H1 (cell line): Measurements from ENCODE around the gene FNDC1. TPM values are rescaled to one million over a fixed set of nuclear protein-coding genes. Genes with fewer than 3 reads are reported as not detected.

Experiments
- CTCF ChIA-PET: fragments of 300-600 bp; sonication (Branson Sonifier 250); formaldehyde crosslinking; loops from one replicate; lab custom pipeline; 2021; ENCODE audit not compliant: partially characterized antibody; lab: Charles Lee
- POLR2A ChIA-PET: fragments of 300-600 bp; sonication (Branson Sonifier 250); formaldehyde crosslinking; loops from one replicate; lab custom pipeline; 2021; ENCODE audit warnings: inconsistent platforms; ENCODE audit not compliant: partially characterized antibody; lab: Charles Lee
- DNase-seq, 2 experiments: peaks; one replicate each; pipeline versions ENCODE4 v3.0.0 to v3.0.0-alpha.2; 2010 to 2022; ENCODE audit warnings: low spot score in 2 of 2, low read depth in 1 of 2, mixed read lengths in 1 of 2
- FAIRE-seq: peaks from 2 replicates; lab custom pipeline; 2011; peaks lifted over from hg19 to GRCh38; lab: Jason Lieb, UNC
- H2AFZ ChIP-seq: 2 replicates; pipeline ENCODE4 v1.8.1; 2012; ENCODE audit warnings: low read length, inconsistent platforms
- H2AK5ac ChIP-seq: 2 replicates; pipeline ENCODE4 v1.6.1; 2013; ENCODE audit warnings: low read depth, low read length
- H2BK120ac ChIP-seq: replicated peaks from 2 replicates; pipeline ENCODE3; 2013; ENCODE audit warnings: low read depth, low read length, inconsistent platforms
- H2BK12ac ChIP-seq: 2 replicates; pipeline ENCODE4 v1.6.1; 2013; ENCODE audit warnings: low read depth, low read length
- H2BK15ac ChIP-seq: 2 replicates; pipeline ENCODE4 v1.6.1; 2013; ENCODE audit warnings: low read length
- H2BK20ac ChIP-seq: 2 replicates; pipeline ENCODE4 v1.6.1; 2013; ENCODE audit warnings: low read length
- H2BK5ac ChIP-seq: 2 replicates; pipeline ENCODE4 v1.6.1; 2013; ENCODE audit warnings: low read depth, low read length
- H3K14ac ChIP-seq: 2 replicates; pipeline ENCODE4 v1.6.1; 2013; ENCODE audit warnings: inconsistent platforms; ENCODE audit not compliant: insufficient read length
- H3K18ac ChIP-seq: 2 replicates; pipeline ENCODE4 v1.6.1; 2013; ENCODE audit warnings: low read length; ENCODE audit errors: extremely low read depth
- H3K23ac ChIP-seq: 2 replicates; pipeline ENCODE4 v1.6.1; 2013; ENCODE audit warnings: inconsistent platforms; ENCODE audit not compliant: insufficient read length
- H3K23me2 ChIP-seq: 2 replicates; pipeline ENCODE4 v1.6.1; 2013; ENCODE audit warnings: low read depth, low read length
- H3K27ac ChIP-seq: 2 replicates; pipeline ENCODE4 v1.6.1; 2011; ENCODE audit warnings: low read depth, low read length, inconsistent platforms
- H3K27me3 ChIP-seq, 4 experiments: replicated peaks in 1 of 4; 1 replicate in 1 of 4; 2 replicates in 3 of 4; pipeline versions ENCODE4 v1.6.1 to v1.8.1; 2011 to 2013; ENCODE audit warnings: low read length in 3 of 4, mild to moderate bottlenecking in 3 of 4, inconsistent platforms in 2 of 4, mixed read lengths in 2 of 4, moderate library complexity in 1 of 4; ENCODE audit not compliant: control insufficient read depth in 3 of 4, insufficient read depth in 3 of 4; ENCODE audit errors: extremely low read depth in 1 of 4
- H3K36me3 ChIP-seq, 4 experiments: 2 replicates each; pipeline versions ENCODE4 v1.6.1 to v1.8.1; 2011 to 2013; ENCODE audit warnings: mild to moderate bottlenecking in 4 of 4, low read length in 3 of 4, moderate library complexity in 2 of 4, control low read depth in 1 of 4, inconsistent platforms in 1 of 4; ENCODE audit not compliant: insufficient read depth in 4 of 4, control insufficient read depth in 2 of 4
- H3K4ac ChIP-seq: replicated peaks from 2 replicates; pipeline ENCODE3; 2013; ENCODE audit warnings: low read length, low read depth, mixed read lengths, inconsistent platforms; ENCODE audit not compliant: insufficient read length
- H3K4me1 ChIP-seq, 4 experiments: replicated peaks in 1 of 4; 1 replicate in 1 of 4; 2 replicates in 3 of 4; pipeline versions ENCODE4 v1.6.1 to v1.8.1; 2011 to 2013; ENCODE audit warnings: low read length in 3 of 4, inconsistent platforms in 2 of 4, mixed read lengths in 1 of 4; ENCODE audit not compliant: insufficient read depth in 4 of 4, control insufficient read depth in 3 of 4
- H3K4me2 ChIP-seq, 2 experiments: 2 replicates each; pipeline versions ENCODE4 v1.6.1 to v1.8.1; 2011 to 2013; ENCODE audit warnings: low read depth in 2 of 2, low read length in 2 of 2, control low read depth in 1 of 2, inconsistent platforms in 1 of 2, mild to moderate bottlenecking in 1 of 2; ENCODE audit not compliant: insufficient read depth in 1 of 2
- H3K4me3 ChIP-seq, 4 experiments: fragments of 200-600, 300-600 bp in 1 of 4; sonication (generic), shearing (Covaris generic), sonication (Bioruptor Twin) in 1 of 4; 2 replicates each; pipeline versions ENCODE4 v1.5.1 to v1.8.1; 2011 to 2016; ENCODE audit warnings: low read length in 4 of 4, low read depth in 3 of 4, control low read depth in 2 of 4, inconsistent platforms in 2 of 4, mild to moderate bottlenecking in 2 of 4, mixed read lengths in 1 of 4, moderate library complexity in 1 of 4; ENCODE audit not compliant: insufficient read depth in 2 of 4; ENCODE audit errors: extremely low read depth in 1 of 4
- H3K56ac ChIP-seq: replicated peaks from 2 replicates; pipeline ENCODE3; 2013; ENCODE audit warnings: low read depth, mild to moderate bottlenecking, mixed read lengths, low read length, inconsistent platforms; ENCODE audit not compliant: insufficient read length
- H3K79me1 ChIP-seq: 2 replicates; pipeline ENCODE4 v1.6.1; 2013; ENCODE audit warnings: low read depth, low read length, control low read depth
- H3K79me2 ChIP-seq, 2 experiments: 2 replicates each; pipeline versions ENCODE4 v1.6.1 to v1.8.1; 2012 to 2013; ENCODE audit warnings: low read length in 2 of 2, mild to moderate bottlenecking in 2 of 2, inconsistent platforms in 1 of 2; ENCODE audit not compliant: insufficient read depth in 2 of 2, control insufficient read depth in 1 of 2
- H3K9ac ChIP-seq, 4 experiments: replicated peaks in 1 of 4; 1 replicate in 1 of 4; 2 replicates in 3 of 4; pipeline versions ENCODE4 v1.6.1 to v1.8.1; 2011 to 2013; ENCODE audit warnings: low read depth in 3 of 4, low read length in 3 of 4, control low read depth in 2 of 4, mild to moderate bottlenecking in 2 of 4, moderate library complexity in 2 of 4, inconsistent platforms in 1 of 4; ENCODE audit errors: extremely low read depth in 1 of 4
- H3K9me3 ChIP-seq, 2 experiments: 2 replicates each; pipeline versions ENCODE4 v1.6.1 to v1.8.1; 2012 to 2013; ENCODE audit warnings: mild to moderate bottlenecking in 2 of 2, moderate library complexity in 2 of 2, control low read depth in 1 of 2, inconsistent platforms in 1 of 2, low read depth in 1 of 2, low read length in 1 of 2, mixed read lengths in 1 of 2; ENCODE audit not compliant: insufficient read depth in 2 of 2
- H4K20me1 ChIP-seq, 2 experiments: replicated peaks in 1 of 2; 2 replicates each; pipeline versions ENCODE3 to v1.8.1; 2011 to 2013; ENCODE audit warnings: inconsistent platforms in 2 of 2, low read length in 2 of 2, mild to moderate bottlenecking in 1 of 2; ENCODE audit not compliant: insufficient read depth in 2 of 2, control insufficient read depth in 1 of 2
- H4K5ac ChIP-seq: 2 replicates; pipeline ENCODE4 v1.6.1; 2013; ENCODE audit warnings: low read length, low read depth, mixed read lengths, inconsistent platforms; ENCODE audit not compliant: insufficient read length
- H4K8ac ChIP-seq: 2 replicates; pipeline ENCODE4 v1.8.0; 2013; ENCODE audit warnings: mild to moderate bottlenecking, moderate library complexity, low read length, inconsistent platforms; ENCODE audit not compliant: insufficient read depth; ENCODE audit errors: extremely low read depth
- H4K91ac ChIP-seq: replicated peaks from 2 replicates; pipeline ENCODE3; 2013; ENCODE audit warnings: low read length, mixed read lengths, inconsistent platforms; ENCODE audit not compliant: insufficient read length
- BRCA1 ChIP-seq: IDR thresholded peaks from 2 replicates; pipeline ENCODE4 v1.6.1; 2012; ENCODE audit warnings: low read depth, low read length, improper control_type of control experiment
- CTBP2 ChIP-seq: IDR thresholded peaks from 2 replicates; pipeline ENCODE4 v1.7.0; 2011; ENCODE audit warnings: borderline replicate concordance, mild to moderate bottlenecking, moderate library complexity, mixed read lengths, low read length; ENCODE audit not compliant: insufficient read depth, insufficient read length
- FOSL1 ChIP-seq: IDR thresholded peaks from 2 replicates; pipeline ENCODE4 v1.6.1; 2011; ENCODE audit warnings: mild to moderate bottlenecking, low read depth, low read length, moderate library complexity; ENCODE audit not compliant: insufficient read depth
- GABPA ChIP-seq: IDR thresholded peaks from 2 replicates; pipeline ENCODE4 v1.6.1; 2011; ENCODE audit warnings: mild to moderate bottlenecking, low read length, moderate library complexity, borderline replicate concordance; ENCODE audit not compliant: insufficient read depth
- JUN ChIP-seq: IDR thresholded peaks from 2 replicates; pipeline ENCODE4 v1.6.1; 2011; ENCODE audit warnings: low read depth, mild to moderate bottlenecking, improper control_type of control experiment, low read length
- MAFK ChIP-seq: IDR thresholded peaks from 2 replicates; pipeline ENCODE4 v1.6.1; 2012; ENCODE audit warnings: low read depth, mild to moderate bottlenecking, improper control_type of control experiment, low read length
- MAX ChIP-seq: IDR thresholded peaks from 2 replicates; pipeline ENCODE4 v1.6.1; 2012; ENCODE audit warnings: inconsistent platforms
- RAD21 ChIP-seq, 2 experiments: IDR thresholded peaks in 1 of 2; conservative IDR thresholded peaks in 1 of 2; 2 replicates each; pipeline ENCODE4 v1.6.1; 2011; ENCODE audit warnings: low read depth in 2 of 2, low read length in 2 of 2, improper control_type of control experiment in 1 of 2, inconsistent platforms in 1 of 2, mild to moderate bottlenecking in 1 of 2, moderate library complexity in 1 of 2
- RXRA ChIP-seq: IDR thresholded peaks from 2 replicates; pipeline ENCODE4 v1.6.1; 2011; ENCODE audit warnings: low read depth, mild to moderate bottlenecking, low read length, moderate library complexity; ENCODE audit not compliant: insufficient read depth
- SAP30 ChIP-seq: fragments of 300-600 bp; sonication (generic); IDR thresholded peaks from 2 replicates; pipeline ENCODE4 v1.7.1; 2012; ENCODE audit warnings: low read length, moderate library complexity, mild to moderate bottlenecking, inconsistent platforms; ENCODE audit not compliant: insufficient read depth, insufficient replicate concordance
- SIRT6 ChIP-seq: IDR thresholded peaks from one replicate; pipeline ENCODE4 v1.7.1; 2012; ENCODE audit warnings: low read length, inconsistent platforms
- SP1 ChIP-seq: IDR thresholded peaks from 2 replicates; pipeline ENCODE4 v1.6.1; 2011; ENCODE audit warnings: low read depth, low read length
- SP2 ChIP-seq: IDR thresholded peaks from 2 replicates; pipeline ENCODE4 v1.6.1; 2012; ENCODE audit warnings: mild to moderate bottlenecking, low read length, inconsistent platforms
- TAF1 ChIP-seq: IDR thresholded peaks from 2 replicates; pipeline ENCODE4 v1.6.1; 2011; ENCODE audit warnings: mild to moderate bottlenecking, low read depth, low read length
- WGBS, 2 experiments: shearing (Covaris generic) in 1 of 2; methylation state at CpG; one replicate each; pipeline versions ENCODE4 v1.1.6 to v1.1.7; 2013 to 2015; ENCODE audit warnings: low lambda C conversion rate in 2 of 2, mixed read lengths in 2 of 2, inconsistent platforms in 1 of 2, low coverage in 1 of 2, missing lambda C conversion rate in 1 of 2; ENCODE audit not compliant: insufficient replicate concordance in 2 of 2, insufficient coverage in 1 of 2, insufficient read length in 1 of 2; ENCODE audit errors: extremely low coverage in 1 of 2, missing lambda C conversion rate in 1 of 2; 5-methylcytosine and 5-hydroxymethylcytosine counted together
- polyA plus RNA-seq, 7 experiments: library from polyadenylated mRNA; depleted of rRNA in 3 of 7; stranded (reverse) in 5 of 7; unstranded in 2 of 7; fragments of >200 nt in 5 of 7; fragments of 200-250 nt in 2 of 7; gene quantifications; 1 replicate in 5 of 7; 2 replicates in 1 of 7; 4 replicates in 1 of 7; pipeline versions ENCODE4 v1.2.1 to v1.2.3, GENCODE V29; 2011 to 2013; ENCODE audit warnings: missing spikeins in 2 of 7, mixed read lengths in 2 of 7
- total RNA-seq: library from RNA; stranded (reverse); fragmentation: NEBNext Ultra II Directional; extraction: Animal tissue kit (Norgen Biotek cat#: 25700); gene quantifications from 2 replicates; pipeline ENCODE4 v1.2.1, GENCODE V29; 2021

FNDC1 gene
- total and polyA plus RNA-seq, 2 of the 8 experiments (the other 6 are each of a cell fraction or from before 2014, with no cell fraction given) = 0.06 to 0.30 TPM

DNA sequence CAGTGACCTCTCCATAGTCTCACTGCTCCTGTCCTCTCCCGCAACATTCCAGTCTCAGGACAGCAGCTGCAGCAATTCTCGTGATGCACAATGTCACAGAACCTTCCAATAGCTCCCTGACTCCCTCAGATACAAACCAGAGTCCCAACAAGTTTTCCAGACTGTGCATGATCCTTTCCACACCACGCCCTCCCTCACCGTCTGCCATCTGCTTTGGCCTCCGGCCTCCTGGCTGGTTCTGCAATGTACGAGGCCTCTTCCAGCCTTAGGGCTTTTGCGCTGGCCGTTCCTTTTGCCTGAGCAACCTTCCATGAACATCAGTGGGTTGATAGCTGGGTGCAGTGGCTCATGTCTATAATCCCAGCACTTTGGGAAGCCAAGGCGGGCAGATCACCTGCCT is 9.6 kb downstream of the FNDC1 start:
- no peak overlapping the region for H2BK15ac ChIP-seq
- no peak overlapping the region for H4K5ac ChIP-seq
- H3K27ac ChIP-seq = no peak overlapping the region
- no peak overlapping the region for H2BK20ac ChIP-seq
- H3K27me3 ChIP-seq = peaks cover 0 to 4% (median 1%) of the 10 kb centered on the region in 4 experiments; a peak in 4 of 7 replicates
- H3K23ac ChIP-seq = no peak overlapping the region
- no peak overlapping the region for H2AK5ac ChIP-seq
- no peak overlapping the region for H3K9ac ChIP-seq
- ChIA-PET CTCF (interaction anchor here (0.6 to 1.3 kb wide), 2 partner anchors 49 to 476 kb away, joined by 3 to 5 read pairs; no protein-coding TSS in a partner anchor), POLR2A (no interaction called here)
- no peak overlapping the region for H3K18ac ChIP-seq
- no peak overlapping the region for H2BK120ac ChIP-seq
- no peak overlapping the region for H4K8ac ChIP-seq
- no peak overlapping the region for H2BK5ac ChIP-seq
- no peaks in the 10 kb centered on the region for H3K23me2 ChIP-seq
- H3K79me2 ChIP-seq = no peaks in the 10 kb centered on the region
- no peak overlapping the region for H2AFZ ChIP-seq
- WGBS, 2 experiments = 89% methylated on average over 9 of the region's 9 CpGs; no CpG with 5 or more reads in 1 of the 2 experiments
- H3K14ac ChIP-seq = no peak overlapping the region
- no peaks in the 10 kb centered on the region for H3K79me1 ChIP-seq
- H2BK12ac ChIP-seq = no peak overlapping the region
- no peaks in the 10 kb centered on the region for H4K20me1 ChIP-seq
- H3K36me3 ChIP-seq = no peaks in the 10 kb centered on the region
- FAIRE-seq = no peak
- no peak overlapping the region for H4K91ac ChIP-seq
- no peak overlapping the region for H3K56ac ChIP-seq
- no peak overlapping the region for H3K4me2 ChIP-seq
- no peak overlapping the region for H3K4me3 ChIP-seq
- DNase-seq = no peak
- no peaks in the 10 kb centered on the region for H3K4me1 ChIP-seq
- no peak overlapping the region for H3K4ac ChIP-seq
- peaks cover 10 to 34% of the 10 kb centered on the region in 2 experiments; a peak in 3 of 4 replicates for H3K9me3 ChIP-seq
- no peak for TF ChIP-seq SIRT6
- no peak for TF ChIP-seq RAD21 (IDR thresholded peaks at IDR 0.05 in 1 of 2, conservative IDR thresholded peaks at IDR 0.05 in 1 of 2; ENCODE audit: low read depth in 2 of 2, low read length in 2 of 2)
- TF ChIP-seq MAFK = no peak
- TF ChIP-seq SAP30 = no peak
- TF ChIP-seq GABPA = no peak
- no peak for TF ChIP-seq SP1
- no peak for TF ChIP-seq SP2
- TF ChIP-seq FOSL1 = no peak
- no peak for TF ChIP-seq BRCA1
- no peak for TF ChIP-seq JUN
- no peak for TF ChIP-seq TAF1
- TF ChIP-seq RXRA = no peak
- TF ChIP-seq CTBP2 = no peak
- TF ChIP-seq MAX = no peak
